NCI-H510A treated with DMSO at 0.1 percent for 48 hours (cell line): Measurements from ENCODE around the gene MYO3A.
"Not testable (repeated sequence)": the region's sequence is repeated elsewhere in the genome, so short reads cannot be mapped to it uniquely, and the experiment has no call there.

Experiments used
- DNase-seq: peaks from one replicate; lab custom pipeline; 2025; lab: John Stamatoyannopoulos, UW

MYO3A gene

DNA sequence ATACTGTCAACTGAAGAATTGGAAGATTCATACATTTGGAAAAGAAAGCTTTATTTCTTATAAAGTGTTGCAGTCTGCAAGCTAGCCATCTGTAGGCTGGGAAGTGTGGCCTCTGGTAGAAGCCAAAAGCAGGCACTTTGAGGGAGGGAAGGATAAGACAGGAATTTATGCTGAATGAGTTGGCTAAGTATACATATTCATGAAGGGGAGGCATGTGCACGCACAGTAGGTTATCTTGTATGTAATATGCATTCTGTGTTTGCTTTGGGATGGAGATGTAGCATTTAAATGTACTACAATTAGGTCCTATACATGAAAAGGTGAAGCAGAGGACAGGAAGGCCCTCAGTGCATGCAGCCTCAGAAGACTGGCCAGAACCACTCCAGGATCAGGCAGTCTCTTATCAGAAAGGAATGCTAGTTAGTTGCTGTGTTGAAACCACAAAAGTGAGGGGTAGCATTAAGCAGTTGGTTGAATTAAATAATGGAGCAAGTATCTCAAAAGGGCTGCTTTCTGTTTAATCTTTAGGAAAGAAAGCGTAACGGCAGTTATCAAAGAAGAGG lies 40.9 kb downstream of the MYO3A start:
- DNase-seq, result no peak

- no peak for DNase-seq
Observed at GRCh38 chr10:25978771-25979170, 44.7 kb downstream of the MYO3A start.

- no peak for DNase-seq
Observed at GRCh38 chr10:25982107-25982506, 48.1 kb downstream of the MYO3A start.

GRCh38 chr10:25988583-25988982 lies 54.6 kb downstream of the MYO3A start:
- no peak for DNase-seq

DNA sequence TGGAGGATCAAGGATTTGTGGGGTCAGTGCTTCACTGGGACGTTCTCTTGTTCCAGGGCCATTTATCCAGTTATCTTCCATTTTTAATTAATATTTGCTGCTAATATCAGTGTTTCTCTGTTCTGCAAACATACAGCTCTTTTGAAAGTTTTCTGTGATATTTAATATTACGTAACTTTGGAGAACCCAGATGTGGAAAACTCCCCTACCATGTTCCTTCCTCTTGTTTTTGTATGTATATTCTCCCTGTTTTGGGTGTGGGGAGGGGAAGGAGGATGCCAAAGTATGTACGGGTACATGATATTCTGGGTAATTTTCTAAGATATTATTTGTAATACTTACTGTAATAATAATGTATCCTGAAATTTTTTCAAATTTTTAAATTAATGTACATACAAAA lies 55.9 kb downstream of the MYO3A start:
- DNase-seq, result no peak

- no peak for DNase-seq
Observed at GRCh38 chr10:25999295-25999981, 65.4 kb downstream of the MYO3A start.

DNA sequence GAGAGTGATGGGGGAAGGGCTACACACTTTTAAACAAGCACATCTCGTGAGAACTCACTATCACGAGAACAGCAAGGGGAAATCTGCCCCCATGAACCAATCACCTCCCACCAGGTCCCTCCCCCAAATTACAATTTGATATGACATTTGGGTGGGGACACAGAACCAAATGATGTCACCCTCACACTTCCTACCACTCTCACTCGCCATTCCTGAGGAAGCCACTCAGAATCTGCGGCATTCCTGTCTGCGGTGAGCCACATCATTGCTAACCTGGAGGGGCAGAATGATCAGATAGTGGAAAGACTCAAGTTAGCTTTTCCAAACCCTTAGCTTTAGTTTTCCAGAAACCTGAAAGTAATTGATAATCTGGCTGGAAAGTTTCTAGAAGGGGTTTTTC lies 66.9 kb downstream of the MYO3A start:
- no peak for DNase-seq

GRCh38 chr10:26002466-26002865 lies 68.4 kb downstream of the MYO3A start:
- DNase-seq, result not testable (repeated sequence)

GRCh38 chr10:26015092-26015491 lies 81.1 kb downstream of the MYO3A start:
- no peak for DNase-seq

DNA sequence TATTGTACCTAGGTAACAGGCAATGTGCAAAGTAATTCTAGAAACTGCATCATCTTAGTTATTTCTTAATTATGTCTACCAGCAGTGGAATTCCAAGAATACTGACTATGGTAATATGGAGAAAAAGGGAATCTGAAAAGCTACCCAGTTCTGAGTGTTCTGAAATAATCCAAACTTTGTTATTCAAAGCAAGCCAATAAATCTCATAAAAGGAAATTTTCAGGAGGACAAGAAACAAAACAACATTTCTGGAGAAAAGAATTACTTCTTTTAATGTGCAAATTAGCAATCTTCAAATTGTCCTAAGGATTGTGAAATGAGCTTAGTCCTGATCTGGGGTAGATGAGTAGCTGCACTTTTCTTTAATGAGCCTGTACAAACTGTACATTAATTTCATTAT lies 88.8 kb downstream of the MYO3A start:
- DNase-seq, result no peak

DNA sequence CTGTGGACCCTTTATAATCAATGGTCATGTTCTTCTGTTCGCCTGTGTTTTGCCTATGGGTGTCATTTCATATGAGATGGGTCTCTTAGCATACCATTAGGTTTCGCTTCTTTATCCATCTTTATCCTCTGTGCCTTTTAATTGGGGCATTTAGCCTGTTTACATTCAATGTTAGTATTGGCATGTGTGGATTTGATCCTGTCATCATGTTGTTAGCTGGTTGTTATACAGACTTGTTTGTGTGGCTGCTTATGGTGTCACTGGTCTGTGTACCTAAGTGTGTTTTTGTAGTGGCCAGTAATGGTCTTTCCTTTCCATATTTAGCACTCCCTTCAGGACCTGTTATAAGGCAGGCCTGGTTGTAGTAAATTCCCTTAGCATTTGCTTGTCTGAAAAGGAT lies 90.3 kb downstream of the MYO3A start:
- DNase-seq, result no peak

- no peak for DNase-seq
Observed at GRCh38 chr10:26025523-26025922, 91.5 kb downstream of the MYO3A start.

DNA sequence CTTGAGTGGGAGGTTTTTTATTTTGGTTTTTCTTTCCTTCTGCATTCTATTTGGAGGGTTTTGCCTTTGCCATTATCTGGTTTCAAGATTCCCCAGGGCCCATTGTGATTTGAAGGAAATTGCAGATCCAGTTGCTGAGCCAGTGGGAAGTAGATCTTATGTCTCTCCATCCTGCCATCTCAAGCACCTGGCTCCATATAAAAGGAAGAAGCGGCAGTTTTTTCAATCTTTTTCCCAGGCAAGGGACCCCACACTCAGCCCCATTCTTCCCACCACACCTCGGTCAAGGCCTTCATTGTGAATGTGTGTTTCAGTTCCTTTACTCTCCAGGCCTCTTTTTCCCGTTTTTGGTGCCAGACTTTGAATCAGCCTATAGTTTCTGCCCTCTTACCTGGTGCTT lies 95.8 kb downstream of the MYO3A start:
- DNase-seq, result no peak

DNA sequence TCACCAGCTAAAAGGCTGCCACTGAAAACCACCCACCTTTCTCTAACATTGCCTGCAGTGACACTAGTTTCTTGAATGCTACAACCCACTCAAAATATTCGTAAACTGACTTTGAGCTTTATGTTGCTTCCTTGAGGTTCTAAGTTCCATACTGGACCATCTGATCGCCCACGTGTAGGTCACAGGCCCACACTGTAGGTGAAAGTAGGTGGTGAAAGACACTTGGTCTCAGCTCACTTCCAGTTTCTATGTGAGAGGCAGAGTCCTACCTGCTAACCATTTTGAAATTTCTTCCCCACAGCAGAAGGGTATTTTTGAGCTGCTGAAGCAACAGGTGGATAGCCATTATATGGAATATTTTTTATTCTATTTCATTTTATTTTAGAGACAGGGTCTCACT lies 97.3 kb downstream of the MYO3A start:
- no peak for DNase-seq

DNA sequence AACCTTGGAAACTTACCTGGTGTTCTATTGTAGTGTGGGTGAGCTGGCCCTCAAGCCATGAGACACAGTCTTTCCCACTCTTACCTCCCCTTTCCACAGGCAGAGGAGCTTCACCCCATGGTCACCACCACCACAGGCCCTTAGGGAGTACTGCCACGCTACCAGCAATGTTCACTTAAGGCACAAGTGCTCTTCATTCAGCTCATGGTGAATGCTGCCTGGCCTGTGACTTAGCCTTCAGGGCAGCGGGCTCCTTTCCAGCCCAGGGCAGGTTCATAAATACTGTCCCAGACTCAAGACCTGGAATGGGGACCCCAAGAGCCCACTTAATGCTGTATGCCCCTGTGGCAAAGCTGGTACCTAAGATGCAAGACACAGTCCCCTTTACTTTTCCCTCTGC lies 109.4 kb downstream of the MYO3A start:
- no peak for DNase-seq

GRCh38 chr10:26044141-26044749 lies 110.2 kb downstream of the MYO3A start:
- no peak for DNase-seq

DNA sequence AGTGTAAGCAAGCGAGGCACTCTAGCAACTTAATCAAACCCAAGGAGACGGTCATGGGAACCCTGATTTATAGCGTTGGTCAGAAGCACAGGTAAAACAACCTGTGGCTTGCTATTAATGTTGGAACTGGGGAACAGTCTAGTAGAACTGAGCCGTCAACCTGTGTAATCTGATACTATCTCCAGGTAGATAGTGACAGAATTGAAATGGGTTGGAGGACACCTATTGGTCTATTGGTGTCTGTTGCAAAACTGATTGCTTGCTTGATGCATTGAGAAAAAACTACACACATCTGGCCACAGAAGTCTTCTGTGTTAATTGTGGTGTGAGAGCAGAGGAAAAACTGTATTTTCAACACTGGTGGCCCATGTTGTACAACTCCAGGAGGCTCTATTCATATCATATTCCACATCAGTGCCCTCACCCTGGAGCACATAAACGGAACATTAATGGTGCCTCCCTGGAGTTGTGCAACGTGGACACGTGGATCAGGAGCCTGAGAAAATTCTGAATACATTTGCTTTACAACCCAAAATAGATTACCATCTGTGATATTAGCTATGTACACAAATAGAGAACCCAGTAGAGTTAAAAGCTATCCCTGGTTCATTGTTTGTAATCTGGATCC lies 112.2 kb downstream of the MYO3A start:
- no peak for DNase-seq

DNA sequence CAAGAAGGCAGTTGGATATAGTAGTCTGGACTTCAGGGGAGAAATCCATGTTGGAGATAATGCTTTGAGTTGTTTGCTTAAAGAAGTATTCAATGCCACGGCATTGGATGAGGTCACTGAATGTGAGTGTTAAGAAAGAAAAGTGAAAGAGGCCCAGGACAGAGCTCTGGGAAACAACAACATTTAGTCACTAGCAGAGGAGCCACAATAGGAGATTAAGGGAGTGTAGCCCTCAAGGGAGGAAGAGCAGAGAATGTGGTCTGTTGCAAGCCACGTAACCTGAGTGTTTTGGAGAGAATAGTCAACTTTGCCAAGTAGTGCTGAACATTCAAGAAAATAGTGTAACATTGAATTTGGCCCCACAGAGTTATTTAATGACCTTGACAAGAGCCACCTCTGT lies 114.7 kb downstream of the MYO3A start:
- DNase-seq, result no peak

- DNase-seq, result no peak
Observed at GRCh38 chr10:26052326-26052725, 118.3 kb downstream of the MYO3A start.

- DNase-seq, result no peak
Observed at GRCh38 chr10:26057466-26057865, 123.4 kb downstream of the MYO3A start.

DNA sequence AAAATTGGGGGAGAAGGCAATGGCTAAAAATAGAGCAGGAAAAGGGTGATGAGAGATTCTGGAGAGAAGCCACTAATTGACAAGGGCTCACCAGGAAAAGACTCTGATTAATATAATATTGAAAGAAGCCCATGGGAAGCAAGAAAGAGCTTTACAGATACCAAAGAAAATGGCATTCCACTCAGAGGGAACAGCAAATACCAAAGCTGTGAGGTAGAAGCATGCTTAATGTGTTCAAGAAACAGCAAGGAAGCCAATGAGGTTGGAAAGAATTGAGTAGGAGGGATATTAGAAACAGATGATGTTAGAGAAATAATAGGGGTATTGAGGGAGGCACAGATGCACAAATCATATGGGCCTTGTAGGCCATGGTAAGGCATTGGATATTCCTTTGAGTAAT lies 130.1 kb downstream of the MYO3A start:
- no peak for DNase-seq

DNA sequence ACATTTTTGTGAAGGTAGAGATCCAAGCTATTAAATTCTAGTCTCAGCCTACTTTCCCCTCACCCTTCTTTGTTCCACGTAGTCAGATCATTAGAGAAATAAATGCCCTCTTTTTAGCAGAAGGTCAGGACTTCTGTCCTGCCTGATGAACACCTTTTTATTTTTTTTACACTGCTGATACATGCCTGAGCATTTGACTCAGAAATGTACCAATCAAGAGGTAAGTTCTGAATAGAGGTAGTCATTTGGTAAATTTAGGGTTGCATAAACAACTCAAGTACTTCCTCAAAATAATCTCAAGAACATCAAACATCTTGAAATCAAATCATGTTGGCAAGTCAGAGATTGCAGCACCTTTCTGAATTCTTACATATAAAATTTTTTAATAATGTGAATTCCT lies 133.7 kb downstream of the MYO3A start:
- no peak for DNase-seq

DNA sequence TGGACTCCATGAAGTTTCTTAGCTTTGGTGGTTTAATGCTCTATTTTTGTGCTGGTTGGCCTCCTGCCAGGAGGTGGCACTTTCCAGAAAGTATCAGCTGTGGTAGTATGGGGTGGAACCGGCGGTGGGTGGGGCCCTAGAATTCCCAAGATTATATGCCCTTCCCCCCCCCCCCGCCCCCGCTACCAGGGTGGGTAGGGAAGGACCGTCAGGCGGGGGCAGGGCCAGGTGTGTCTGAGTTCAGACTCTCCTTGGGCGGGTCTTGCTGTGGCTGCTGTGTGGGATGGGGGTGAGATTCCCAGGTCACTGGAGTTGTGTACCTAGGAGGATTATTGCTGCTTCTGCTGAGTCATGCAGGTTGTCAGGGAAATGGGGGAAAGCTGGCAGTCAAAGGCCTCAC lies 146.9 kb downstream of the MYO3A start:
- not testable (repeated sequence) for DNase-seq
